NB4 (cell line): Measurements from ENCODE around the gene MRFAP1.
"Not testable (repeated sequence)": the region's sequence is repeated elsewhere in the genome, so short reads cannot be mapped to it uniquely, and the experiment has no call there.

Experiments
- POLR2A ChIP-seq: IDR thresholded peaks from 2 replicates; pipeline ENCODE4 v1.6.1; 2011; ENCODE audit warnings: mild to moderate bottlenecking; ENCODE audit not compliant: insufficient read length; ENCODE audit errors: extremely low read depth
- TF ChIP-seq, protein P1 (sequence below): IDR thresholded peaks from 2 replicates; pipeline ENCODE4 v1.6.1; 2011; ENCODE audit warnings: low read depth, low read length
- TF ChIP-seq, protein P2 (sequence below): IDR thresholded peaks from one replicate; pipeline ENCODE4 v1.5.1; 2012; ENCODE audit warnings: low read depth, low read length

DNA sequence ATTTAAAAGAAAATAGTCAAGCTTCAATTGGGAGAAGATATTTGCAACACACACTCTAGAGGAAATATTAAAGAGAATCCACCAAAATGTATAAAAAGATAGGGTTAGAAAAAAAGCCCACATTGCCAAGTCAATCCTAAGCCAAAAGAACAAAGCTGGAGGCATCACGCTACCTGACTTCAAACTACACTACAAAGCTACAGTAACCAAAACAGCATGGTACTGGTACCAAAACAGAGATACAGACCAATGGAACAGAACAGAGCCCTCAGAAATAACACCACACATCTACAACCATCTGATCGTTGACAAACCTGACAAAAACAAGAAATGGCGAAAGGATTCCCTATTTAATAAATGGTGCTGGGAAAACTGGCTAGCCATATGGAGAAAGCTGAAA lies 13.7 kb downstream of the MRFAP1 start:
- TF ChIP-seq, protein P1, sequence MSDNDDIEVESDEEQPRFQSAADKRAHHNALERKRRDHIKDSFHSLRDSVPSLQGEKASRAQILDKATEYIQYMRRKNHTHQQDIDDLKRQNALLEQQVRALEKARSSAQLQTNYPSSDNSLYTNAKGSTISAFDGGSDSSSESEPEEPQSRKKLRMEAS = not testable (repeated sequence)
- TF ChIP-seq, protein P2, sequence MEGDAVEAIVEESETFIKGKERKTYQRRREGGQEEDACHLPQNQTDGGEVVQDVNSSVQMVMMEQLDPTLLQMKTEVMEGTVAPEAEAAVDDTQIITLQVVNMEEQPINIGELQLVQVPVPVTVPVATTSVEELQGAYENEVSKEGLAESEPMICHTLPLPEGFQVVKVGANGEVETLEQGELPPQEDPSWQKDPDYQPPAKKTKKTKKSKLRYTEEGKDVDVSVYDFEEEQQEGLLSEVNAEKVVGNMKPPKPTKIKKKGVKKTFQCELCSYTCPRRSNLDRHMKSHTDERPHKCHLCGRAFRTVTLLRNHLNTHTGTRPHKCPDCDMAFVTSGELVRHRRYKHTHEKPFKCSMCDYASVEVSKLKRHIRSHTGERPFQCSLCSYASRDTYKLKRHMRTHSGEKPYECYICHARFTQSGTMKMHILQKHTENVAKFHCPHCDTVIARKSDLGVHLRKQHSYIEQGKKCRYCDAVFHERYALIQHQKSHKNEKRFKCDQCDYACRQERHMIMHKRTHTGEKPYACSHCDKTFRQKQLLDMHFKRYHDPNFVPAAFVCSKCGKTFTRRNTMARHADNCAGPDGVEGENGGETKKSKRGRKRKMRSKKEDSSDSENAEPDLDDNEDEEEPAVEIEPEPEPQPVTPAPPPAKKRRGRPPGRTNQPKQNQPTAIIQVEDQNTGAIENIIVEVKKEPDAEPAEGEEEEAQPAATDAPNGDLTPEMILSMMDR = not testable (repeated sequence)
- not testable (repeated sequence) for TF ChIP-seq POLR2A
